Ishikawa (cell line): Measurements from ENCODE around the gene MAP2K6.

Source experiments
- EP300 ChIP-seq: IDR thresholded peaks from 2 replicates; pipeline ENCODE4 v1.6.1; 2012; ENCODE audit warnings: borderline replicate concordance
- RAD21 ChIP-seq: IDR thresholded peaks from 2 replicates; pipeline ENCODE4 v1.6.1; 2012; ENCODE audit warnings: low read depth
- TAF1 ChIP-seq: IDR thresholded peaks from 2 replicates; pipeline ENCODE4 v1.6.1; 2012; ENCODE audit warnings: low read depth, mild to moderate bottlenecking
- TF ChIP-seq, protein P1 (sequence below): IDR thresholded peaks from 2 replicates; pipeline ENCODE4 v1.6.1; 2012; ENCODE audit warnings: low read depth, mild to moderate bottlenecking

- no peak for TF ChIP-seq EP300
- TF ChIP-seq, protein P1, sequence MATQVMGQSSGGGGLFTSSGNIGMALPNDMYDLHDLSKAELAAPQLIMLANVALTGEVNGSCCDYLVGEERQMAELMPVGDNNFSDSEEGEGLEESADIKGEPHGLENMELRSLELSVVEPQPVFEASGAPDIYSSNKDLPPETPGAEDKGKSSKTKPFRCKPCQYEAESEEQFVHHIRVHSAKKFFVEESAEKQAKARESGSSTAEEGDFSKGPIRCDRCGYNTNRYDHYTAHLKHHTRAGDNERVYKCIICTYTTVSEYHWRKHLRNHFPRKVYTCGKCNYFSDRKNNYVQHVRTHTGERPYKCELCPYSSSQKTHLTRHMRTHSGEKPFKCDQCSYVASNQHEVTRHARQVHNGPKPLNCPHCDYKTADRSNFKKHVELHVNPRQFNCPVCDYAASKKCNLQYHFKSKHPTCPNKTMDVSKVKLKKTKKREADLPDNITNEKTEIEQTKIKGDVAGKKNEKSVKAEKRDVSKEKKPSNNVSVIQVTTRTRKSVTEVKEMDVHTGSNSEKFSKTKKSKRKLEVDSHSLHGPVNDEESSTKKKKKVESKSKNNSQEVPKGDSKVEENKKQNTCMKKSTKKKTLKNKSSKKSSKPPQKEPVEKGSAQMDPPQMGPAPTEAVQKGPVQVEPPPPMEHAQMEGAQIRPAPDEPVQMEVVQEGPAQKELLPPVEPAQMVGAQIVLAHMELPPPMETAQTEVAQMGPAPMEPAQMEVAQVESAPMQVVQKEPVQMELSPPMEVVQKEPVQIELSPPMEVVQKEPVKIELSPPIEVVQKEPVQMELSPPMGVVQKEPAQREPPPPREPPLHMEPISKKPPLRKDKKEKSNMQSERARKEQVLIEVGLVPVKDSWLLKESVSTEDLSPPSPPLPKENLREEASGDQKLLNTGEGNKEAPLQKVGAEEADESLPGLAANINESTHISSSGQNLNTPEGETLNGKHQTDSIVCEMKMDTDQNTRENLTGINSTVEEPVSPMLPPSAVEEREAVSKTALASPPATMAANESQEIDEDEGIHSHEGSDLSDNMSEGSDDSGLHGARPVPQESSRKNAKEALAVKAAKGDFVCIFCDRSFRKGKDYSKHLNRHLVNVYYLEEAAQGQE, result no peak
- TF ChIP-seq TAF1, result no peak
- TF ChIP-seq RAD21, result no peak
These were observed 12.4 kb upstream of the MAP2K6 start for GRCh38 chr17:69402052-69402451.
